AG04449 (cell line): Measurements from ENCODE around the gene PMP22.

Source experiments
- CTCF ChIA-PET: fragments of 350-600 bp; formaldehyde crosslinking; extraction: SDS; loops from one replicate; lab custom pipeline; 2021; ENCODE audit warnings: antibody characterized with exemption; lab: Yijun Ruan, JAX
- POLR2A ChIA-PET: fragments of 400-600, 350-600 bp; formaldehyde crosslinking; extraction: SDS; loops from one replicate; lab custom pipeline; 2020; ENCODE audit warnings: antibody characterized with exemption, inconsistent platforms; lab: Yijun Ruan, JAX
- DNase-seq: peaks from one replicate; pipeline ENCODE4 v3.0.0-alpha.2; 2010; ENCODE audit warnings: low read depth, low spot score
- H3K4me3 ChIP-seq: 2 replicates; pipeline ENCODE4 v1.5.1; 2011; ENCODE audit warnings: low read depth, mild to moderate bottlenecking, control low read depth, low read length
- CTCF ChIP-seq: IDR thresholded peaks from one replicate; pipeline ENCODE4 v1.5.1; 2011; ENCODE audit warnings: mild to moderate bottlenecking, moderate library complexity, low read length, control low read depth, inconsistent platforms; ENCODE audit not compliant: insufficient read depth; ENCODE audit errors: missing control alignments

The PMP22 gene

DNA sequence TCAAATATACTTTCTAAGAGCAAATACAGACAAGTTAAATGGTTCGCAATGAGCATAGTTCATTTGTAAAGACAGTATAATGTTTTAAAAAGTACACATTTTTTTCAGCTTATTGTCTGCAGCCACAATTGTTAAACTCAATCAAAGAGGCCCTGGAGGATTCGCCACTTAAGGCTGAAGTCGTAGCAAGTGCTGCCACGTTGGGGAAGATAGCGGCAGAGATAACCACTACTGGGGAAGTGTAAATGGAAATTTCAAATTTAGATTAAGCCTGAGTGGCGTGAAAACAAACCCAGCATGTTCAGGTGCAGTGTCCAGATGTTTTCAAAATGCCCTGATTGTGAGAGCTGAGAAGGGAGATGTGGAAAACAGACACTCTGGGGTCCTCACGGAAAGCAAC, 8.4 kb downstream of the PMP22 start:
- TF ChIP-seq CTCF, result no peak
- no peak for DNase-seq
- H3K4me3 ChIP-seq, result no peak overlapping the region
- ChIA-PET CTCF (interaction anchor here (0.5 to 9.1 kb wide), 24 partner anchors 8 to 270 kb away, joined by 3 to 318 read pairs (median 5); no protein-coding TSS in a partner anchor), POLR2A (no interaction called here)

- no peak overlapping the region for H3K4me3 ChIP-seq
- ChIA-PET POLR2A (no interaction called here), CTCF (interaction anchor here (0.9 to 9.1 kb wide), 12 partner anchors 8 to 258 kb away, joined by 3 to 318 read pairs (median 11); no protein-coding TSS in a partner anchor)
- TF ChIP-seq CTCF, result no peak
- DNase-seq, result no peak
These were observed 9.2 kb downstream of the PMP22 start for GRCh38 chr17:15255713-15256454.

DNA sequence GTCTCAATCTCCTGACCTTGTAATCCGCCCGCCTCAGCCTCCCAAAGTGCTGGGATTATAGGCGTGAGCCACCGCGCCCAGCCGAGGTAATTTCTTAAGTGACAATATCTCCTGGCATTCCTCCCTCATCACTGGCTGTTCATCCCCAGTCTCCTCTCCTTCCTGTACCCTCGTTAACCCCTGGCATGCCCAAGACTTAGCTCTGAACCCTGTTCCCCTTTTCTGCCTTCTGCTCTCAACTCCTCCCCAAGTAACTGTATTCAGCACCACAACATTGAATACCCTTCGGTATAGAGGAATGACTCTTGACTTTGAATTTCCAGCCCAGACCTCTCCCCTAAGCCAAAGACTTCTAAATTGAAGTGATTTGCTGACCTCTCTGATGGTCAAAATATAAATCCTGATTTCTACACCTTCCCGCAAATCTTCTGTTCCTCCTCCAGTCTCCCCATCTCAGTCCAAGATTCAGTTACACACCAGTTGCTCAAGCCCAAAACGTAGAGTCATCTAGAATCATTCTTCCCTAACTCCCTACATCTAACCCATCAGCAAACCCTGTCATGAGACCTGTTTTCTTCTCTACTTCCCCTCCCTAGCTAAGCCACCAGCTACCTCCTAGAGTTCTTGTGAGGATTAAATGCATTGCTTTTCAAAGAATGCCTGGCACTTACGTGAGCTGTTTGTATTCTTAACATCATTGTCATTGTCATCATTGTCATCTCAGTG, 14.8 kb downstream of the PMP22 start:
- DNase-seq, result no peak
- no peak for TF ChIP-seq CTCF
- H3K4me3 ChIP-seq, result no peak overlapping the region
- CTCF ChIA-PET, result interaction anchor here (0.5 to 5.4 kb wide), 6 partner anchors 8 to 254 kb away, joined by 3 to 45 read pairs (median 6); no protein-coding TSS in a partner anchor
- POLR2A ChIA-PET, result interaction anchor here (0.6 kb wide), 1 partner anchor 13 kb away, joined by 3 read pairs; no protein-coding TSS in a partner anchor

DNA sequence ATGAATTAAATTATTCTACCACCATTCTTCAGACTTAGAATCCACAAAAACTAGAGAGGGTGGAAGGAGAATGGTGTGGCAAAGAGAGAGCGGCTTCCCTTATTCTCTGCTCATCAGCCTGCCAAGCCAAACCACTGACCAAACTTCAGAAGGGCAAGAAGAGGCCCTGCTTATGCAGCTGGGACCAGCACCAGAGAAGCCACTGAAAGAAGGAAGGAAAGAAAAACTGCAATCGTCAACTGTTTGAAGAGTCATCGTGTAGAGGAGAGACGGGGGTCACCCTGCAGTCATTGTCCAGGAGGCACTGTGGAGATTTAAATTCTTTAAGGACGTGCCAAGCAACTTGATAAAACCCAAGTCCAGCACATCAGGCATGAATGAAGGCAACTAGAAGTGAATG, 15.6 kb downstream of the PMP22 start:
- no peak for DNase-seq
- CTCF ChIA-PET, result interaction anchor here (1.4 to 5.4 kb wide), 5 partner anchors 8 to 264 kb away, joined by 4 to 45 read pairs (median 11); no protein-coding TSS in a partner anchor
- TF ChIP-seq CTCF, result no peak
- POLR2A ChIA-PET, result interaction anchor here (1.1 kb wide), 1 partner anchor 253 kb away, joined by 4 read pairs; no protein-coding TSS in a partner anchor
- no peak overlapping the region for H3K4me3 ChIP-seq

DNA sequence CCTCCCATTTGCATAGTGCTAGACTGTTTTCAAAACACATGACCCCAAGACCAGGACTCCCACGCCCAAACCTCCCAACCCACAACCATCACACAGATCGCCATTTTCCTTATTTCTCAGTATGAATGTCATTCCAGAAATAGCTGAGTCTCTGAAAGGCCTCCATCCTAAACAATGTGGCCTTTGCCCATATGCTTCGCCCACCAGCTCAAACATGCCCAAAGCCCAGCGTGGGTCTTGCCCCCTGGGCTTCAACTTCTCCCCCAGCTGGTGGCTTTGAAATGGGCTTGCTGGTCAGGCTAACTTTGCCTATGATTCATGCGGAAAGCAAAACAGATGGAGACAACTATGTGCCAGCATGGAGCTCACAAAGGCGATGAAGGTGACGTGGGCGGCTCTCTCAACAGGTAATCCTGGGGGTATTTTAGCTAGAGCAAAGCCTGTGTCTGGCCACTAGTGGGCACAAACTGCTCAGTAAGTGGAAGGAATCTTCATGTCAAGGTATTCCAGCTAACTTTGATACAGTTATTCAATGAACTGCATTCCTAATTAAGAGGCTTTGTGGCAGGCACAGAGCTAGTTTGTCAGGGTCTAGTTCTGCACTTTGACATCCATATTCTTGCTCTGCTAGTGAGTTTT, 17.1 kb downstream of the PMP22 start:
- DNase-seq, result no peak
- ChIA-PET CTCF (interaction anchor here (0.8 to 5.4 kb wide), 8 partner anchors 8 to 278 kb away, joined by 3 to 45 read pairs (median 5); no protein-coding TSS in a partner anchor), POLR2A (interaction anchor here (0.6 to 1.1 kb wide), 2 partner anchors 242 to 255 kb away, joined by 3 to 4 read pairs; no protein-coding TSS in a partner anchor)
- TF ChIP-seq CTCF, result peak; percentile 17
- H3K4me3 ChIP-seq, result no peak overlapping the region
